ENCODE data around the gene CD3E.
"Not testable (repeated sequence)": the region's sequence is repeated elsewhere in the genome, so short reads cannot be mapped to it uniquely, and the experiment has no call there.

Gene CD3E

DNA sequence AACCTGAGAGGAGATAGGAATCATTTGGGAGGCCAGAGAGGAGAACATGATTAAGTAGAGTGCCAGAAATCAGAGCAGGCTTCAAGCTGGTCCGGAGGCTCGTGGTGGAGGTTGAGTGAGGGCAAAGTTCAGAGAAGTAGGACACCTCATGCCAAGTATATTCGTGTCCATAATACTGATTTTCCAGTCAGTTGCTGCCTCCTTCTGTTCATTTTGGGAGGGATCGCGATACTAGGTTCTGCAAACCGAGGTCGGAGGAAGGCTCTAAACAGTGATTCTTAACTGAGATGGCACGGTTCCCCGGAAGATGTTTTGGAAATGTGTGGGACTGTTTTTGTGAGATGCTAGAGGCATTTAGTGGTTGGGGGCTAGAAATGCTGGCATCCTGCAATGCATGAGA is 13.6 kb upstream of the CD3E start:
- Histone ChIP-seq H3K4me3 (ENCODE audit: low read depth, low read length) (no peak overlapping the region), H3K4me1 (ENCODE audit: control insufficient read depth, insufficient read depth, low read length) (no peaks in the 10 kb centered on the region), H3K27me3 (ENCODE audit: control insufficient read depth, insufficient read depth, low read length) (no peaks in the 10 kb centered on the region), H3K9me3 (ENCODE audit: control insufficient read depth, insufficient read depth, low read depth, low read length) (no peaks in the 10 kb centered on the region), H3K27ac (ENCODE audit: low read depth, low read length) (no peak overlapping the region), H3K9ac (ENCODE audit: low read length) (no peak overlapping the region), H3K36me3 (ENCODE audit: control insufficient read depth, insufficient read depth, low read length) (no peaks in the 10 kb centered on the region)

DNA sequence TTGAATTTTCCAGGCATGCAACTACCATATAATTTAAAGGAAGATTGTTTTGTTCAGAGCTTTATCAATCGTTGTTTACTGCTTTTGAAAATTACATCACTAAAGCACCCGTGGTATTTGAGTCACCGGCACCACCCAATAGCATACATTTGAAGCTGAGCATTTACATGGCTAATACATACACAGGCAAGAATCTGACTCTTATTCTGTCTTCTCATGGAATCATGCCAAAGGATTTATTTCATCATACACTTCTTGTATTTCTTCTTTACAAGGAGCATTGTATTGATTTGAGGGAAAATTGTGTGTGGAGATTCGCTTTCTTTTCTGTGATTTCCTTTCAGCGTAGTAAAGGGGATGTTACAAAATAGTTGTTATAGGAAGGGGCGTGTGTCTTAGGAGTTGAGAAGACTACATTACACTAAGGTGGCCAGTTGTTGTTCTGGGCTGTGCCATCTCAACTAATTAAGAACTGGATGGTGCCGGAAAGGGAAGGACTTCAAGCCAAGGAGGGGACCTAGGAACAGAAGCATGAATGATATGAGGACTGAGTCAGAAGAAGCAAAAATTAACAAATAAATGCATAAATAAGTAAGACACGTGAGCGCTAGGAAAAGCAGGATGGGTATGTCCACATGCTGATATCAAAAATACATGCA is 12.9 kb upstream of the CD3E start:
- Histone ChIP-seq H3K4me1 (ENCODE audit: control insufficient read depth, insufficient read depth, low read length) (no peaks in the 10 kb centered on the region), H3K36me3 (ENCODE audit: control insufficient read depth, insufficient read depth, low read length) (no peaks in the 10 kb centered on the region), H3K9me3 (ENCODE audit: control insufficient read depth, insufficient read depth, low read depth, low read length) (no peaks in the 10 kb centered on the region), H3K4me3 (ENCODE audit: low read depth, low read length) (no peak overlapping the region), H3K27me3 (ENCODE audit: control insufficient read depth, insufficient read depth, low read length) (no peaks in the 10 kb centered on the region), H3K27ac (ENCODE audit: low read depth, low read length) (no peak overlapping the region), H3K9ac (ENCODE audit: low read length) (no peak overlapping the region)

GRCh38 chr11:118294053-118294452 is 10.5 kb upstream of the CD3E start:
- no peaks in the 10 kb centered on the region for H3K9me3 ChIP-seq (ENCODE audit: control insufficient read depth, insufficient read depth, low read depth, low read length)
- H3K36me3 ChIP-seq (ENCODE audit: control insufficient read depth, insufficient read depth, low read length) = no peaks in the 10 kb centered on the region
- no peak overlapping the region for H3K9ac ChIP-seq (ENCODE audit: low read length)
- H3K4me1 ChIP-seq (ENCODE audit: control insufficient read depth, insufficient read depth, low read length) = no peaks in the 10 kb centered on the region
- no peak overlapping the region for H3K4me3 ChIP-seq (ENCODE audit: low read depth, low read length)
- H3K27me3 ChIP-seq (ENCODE audit: control insufficient read depth, insufficient read depth, low read length) = no peaks in the 10 kb centered on the region
- no peak overlapping the region for H3K27ac ChIP-seq (ENCODE audit: low read depth, low read length)

DNA sequence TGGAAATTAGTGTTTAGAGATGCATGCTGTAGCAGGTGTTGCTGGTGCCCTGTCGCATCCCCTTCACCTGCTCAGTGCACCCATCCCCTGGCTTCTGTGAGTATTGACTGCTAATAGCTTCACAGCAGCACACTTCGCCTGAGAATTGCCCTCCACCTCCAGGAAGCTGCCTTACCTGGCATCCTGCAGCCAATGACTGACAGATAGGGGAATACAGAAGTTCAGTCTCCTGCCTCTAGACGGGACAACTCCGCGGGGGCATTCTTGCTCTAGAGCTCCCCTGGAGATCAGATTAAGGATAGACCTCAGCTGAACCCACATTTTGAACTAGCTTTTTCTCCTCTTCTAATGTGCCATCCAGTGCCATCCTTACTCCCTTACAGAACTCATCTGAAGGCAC is 9.3 kb upstream of the CD3E start:
- Histone ChIP-seq H3K9me3 (ENCODE audit: control insufficient read depth, insufficient read depth, low read depth, low read length) (no peaks in the 10 kb centered on the region), H3K27me3 (ENCODE audit: control insufficient read depth, insufficient read depth, low read length) (no peaks in the 10 kb centered on the region), H3K27ac (ENCODE audit: low read depth, low read length) (no peak overlapping the region), H3K9ac (ENCODE audit: low read length) (no peak overlapping the region), H3K4me3 (ENCODE audit: low read depth, low read length) (no peak overlapping the region), H3K4me1 (ENCODE audit: control insufficient read depth, insufficient read depth, low read length) (no peaks in the 10 kb centered on the region), H3K36me3 (ENCODE audit: control insufficient read depth, insufficient read depth, low read length) (no peaks in the 10 kb centered on the region)

DNA sequence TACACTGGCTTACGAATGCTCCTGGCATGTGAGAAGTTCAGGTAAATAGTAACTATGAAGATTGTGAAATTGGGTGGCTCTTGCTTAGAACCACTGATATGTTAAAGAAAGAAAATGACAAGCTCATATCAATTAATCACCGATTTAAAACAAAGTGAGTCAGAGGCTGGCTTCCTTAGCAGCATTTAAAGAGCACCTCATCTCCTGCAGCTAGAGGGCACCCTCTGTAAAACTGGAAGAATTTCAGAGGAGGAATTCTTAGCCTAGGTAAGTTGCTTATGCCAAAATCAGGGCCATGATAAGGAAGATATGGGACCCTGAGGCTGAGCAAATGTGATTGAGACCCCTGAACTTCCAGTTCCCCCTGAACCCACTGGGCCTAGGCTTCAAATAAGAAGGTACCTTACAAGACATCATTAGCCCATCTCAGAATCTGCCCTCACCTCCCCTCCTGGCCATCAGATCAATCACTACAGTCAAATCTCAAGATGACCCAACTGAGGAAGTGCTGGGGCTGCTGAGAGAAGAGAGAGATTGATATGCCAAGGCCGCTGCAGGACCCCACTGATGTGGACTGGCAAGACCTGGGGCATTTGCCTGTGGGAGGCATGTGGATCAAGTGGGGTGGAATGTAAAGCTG is 8.6 kb upstream of the CD3E start:
- Histone ChIP-seq H3K27me3 (ENCODE audit: control insufficient read depth, insufficient read depth, low read length) (peaks cover 5% of the 10 kb centered on the region; the same call in 1 of the 2 replicates), H3K36me3 (ENCODE audit: control insufficient read depth, insufficient read depth, low read length) (no peaks in the 10 kb centered on the region), H3K27ac (ENCODE audit: low read depth, low read length) (no peak overlapping the region), H3K4me3 (ENCODE audit: low read depth, low read length) (no peak overlapping the region), H3K4me1 (ENCODE audit: control insufficient read depth, insufficient read depth, low read length) (no peaks in the 10 kb centered on the region), H3K9ac (ENCODE audit: low read length) (no peak overlapping the region), H3K9me3 (ENCODE audit: control insufficient read depth, insufficient read depth, low read depth, low read length) (no peaks in the 10 kb centered on the region)

GRCh38 chr11:118301600-118302195 is 2.8 kb upstream of the CD3E start:
- Histone ChIP-seq H3K9me3 (ENCODE audit: control insufficient read depth, insufficient read depth, low read depth, low read length) (no peaks in the 10 kb centered on the region), H3K9ac (ENCODE audit: low read length) (no peak overlapping the region), H3K4me1 (ENCODE audit: control insufficient read depth, insufficient read depth, low read length) (no peaks in the 10 kb centered on the region), H3K27ac (ENCODE audit: low read depth, low read length) (no peak overlapping the region), H3K27me3 (ENCODE audit: control insufficient read depth, insufficient read depth, low read length) (peaks cover 5% of the 10 kb centered on the region; the same call in 1 of the 2 replicates), H3K36me3 (ENCODE audit: control insufficient read depth, insufficient read depth, low read length) (no peaks in the 10 kb centered on the region), H3K4me3 (ENCODE audit: low read depth, low read length) (no peak overlapping the region)

- no peaks in the 10 kb centered on the region for H3K9me3 ChIP-seq (ENCODE audit: control insufficient read depth, insufficient read depth, low read depth, low read length)
- no peak overlapping the region for H3K4me3 ChIP-seq (ENCODE audit: low read depth, low read length)
- H3K27me3 ChIP-seq (ENCODE audit: control insufficient read depth, insufficient read depth, low read length) = peaks cover 5% of the 10 kb centered on the region; the same call in 1 of the 2 replicates
- H3K9ac ChIP-seq (ENCODE audit: low read length) = no peak overlapping the region
- H3K4me1 ChIP-seq (ENCODE audit: control insufficient read depth, insufficient read depth, low read length) = no peaks in the 10 kb centered on the region
- no peak overlapping the region for H3K27ac ChIP-seq (ENCODE audit: low read depth, low read length)
- H3K36me3 ChIP-seq (ENCODE audit: control insufficient read depth, insufficient read depth, low read length) = no peaks in the 10 kb centered on the region
Observed at GRCh38 chr11:118304227-118304567, 333 bp upstream of the CD3E start.

- H3K4me1 ChIP-seq (ENCODE audit: control insufficient read depth, insufficient read depth, low read length) = no peaks in the 10 kb centered on the region
- H3K27me3 ChIP-seq (ENCODE audit: control insufficient read depth, insufficient read depth, low read length) = peaks cover 1% of the 10 kb centered on the region; the same call in 1 of the 2 replicates
- H3K9ac ChIP-seq (ENCODE audit: low read length) = no peak overlapping the region
- H3K27ac ChIP-seq (ENCODE audit: low read depth, low read length) = no peak overlapping the region
- H3K4me3 ChIP-seq (ENCODE audit: low read depth, low read length) = no peak overlapping the region
- no peaks in the 10 kb centered on the region for H3K36me3 ChIP-seq (ENCODE audit: control insufficient read depth, insufficient read depth, low read length)
- no peaks in the 10 kb centered on the region for H3K9me3 ChIP-seq (ENCODE audit: control insufficient read depth, insufficient read depth, low read depth, low read length)
Observed at GRCh38 chr11:118305726-118306125, 1.2 kb downstream of the CD3E start.

- no peaks in the 10 kb centered on the region; the same call in 1 of the 2 replicates for H3K27me3 ChIP-seq (ENCODE audit: control insufficient read depth, insufficient read depth, low read length)
- H3K27ac ChIP-seq (ENCODE audit: low read depth, low read length) = no peak overlapping the region
- H3K36me3 ChIP-seq (ENCODE audit: control insufficient read depth, insufficient read depth, low read length) = no peaks in the 10 kb centered on the region
- no peak overlapping the region for H3K9ac ChIP-seq (ENCODE audit: low read length)
- no peaks in the 10 kb centered on the region for H3K4me1 ChIP-seq (ENCODE audit: control insufficient read depth, insufficient read depth, low read length)
- H3K4me3 ChIP-seq (ENCODE audit: low read depth, low read length) = no peak overlapping the region
- no peaks in the 10 kb centered on the region for H3K9me3 ChIP-seq (ENCODE audit: control insufficient read depth, insufficient read depth, low read depth, low read length)
Observed at GRCh38 chr11:118306556-118306955, 2.0 kb downstream of the CD3E start.

GRCh38 chr11:118308995-118309528 is 4.5 kb downstream of the CD3E start:
- H3K9me3 ChIP-seq (ENCODE audit: control insufficient read depth, insufficient read depth, low read depth, low read length); H3K4me1 ChIP-seq (ENCODE audit: control insufficient read depth, insufficient read depth, low read length); H3K27me3 ChIP-seq (ENCODE audit: control insufficient read depth, insufficient read depth, low read length); H3K9ac ChIP-seq (ENCODE audit: low read length); H3K36me3 ChIP-seq (ENCODE audit: control insufficient read depth, insufficient read depth, low read length); H3K27ac ChIP-seq (ENCODE audit: low read depth, low read length); H3K4me3 ChIP-seq (ENCODE audit: low read depth, low read length): not testable (repeated sequence)

- H3K9me3 ChIP-seq (ENCODE audit: control insufficient read depth, insufficient read depth, low read depth, low read length) = no peaks in the 10 kb centered on the region
- H3K36me3 ChIP-seq (ENCODE audit: control insufficient read depth, insufficient read depth, low read length) = no peaks in the 10 kb centered on the region
- H3K9ac ChIP-seq (ENCODE audit: low read length) = no peak overlapping the region
- no peaks in the 10 kb centered on the region for H3K27me3 ChIP-seq (ENCODE audit: control insufficient read depth, insufficient read depth, low read length)
- H3K27ac ChIP-seq (ENCODE audit: low read depth, low read length) = no peak overlapping the region
- H3K4me1 ChIP-seq (ENCODE audit: control insufficient read depth, insufficient read depth, low read length) = peaks cover 5% of the 10 kb centered on the region
- H3K4me3 ChIP-seq (ENCODE audit: low read depth, low read length) = no peak overlapping the region
Observed at GRCh38 chr11:118310271-118310670, 5.7 kb downstream of the CD3E start.

Measured in HUES6 (cell line).